HCT116 (cell line): Measurements from ENCODE around the gene ABHD16A. TPM values are rescaled to one million over a fixed set of nuclear protein-coding genes. Genes with fewer than 3 reads are reported as not detected.

Source experiments
- ATAC-seq: fragments of 200-7000 bp; cut with Tn5 transposase; 2 replicates; pipeline ENCODE4 v1.9.1; 2020; ENCODE audit warnings: mild to moderate bottlenecking, moderate library complexity
- BruUV-seq: library from RNA; stranded (reverse); fragments of 400-500 nt; replicated peaks from 2 replicates; lab custom pipeline; 2021; lab: Mats Ljungman, UMichigan
- CTCF ChIA-PET: fragments of 300-600 bp; sonication (Branson Sonifier 250); formaldehyde crosslinking; loops from one replicate; lab custom pipeline; 2021; ENCODE audit warnings: antibody characterized with exemption; lab: Charles Lee
- POLR2A ChIA-PET: fragments of 300-600, 350-600 bp; sonication (Branson Sonifier 250); formaldehyde crosslinking; loops from one replicate; lab custom pipeline; 2021; ENCODE audit warnings: antibody characterized with exemption; lab: Charles Lee
- RAD21 ChIA-PET, 2 experiments: fragments of 300-600 bp; sonication (Branson Sonifier 250); formaldehyde crosslinking; loops; one replicate each; lab custom pipeline; 2023; ENCODE audit warnings: low total read pairs in 2 of 2; ENCODE audit not compliant: uncharacterized antibody in 2 of 2, unreplicated experiment in 2 of 2, low non-redundant PET in 1 of 2; lab: Charles Lee
- DNase-seq: peaks from one replicate; pipeline ENCODE4 v3.0.0-alpha.2; 2010; ENCODE audit warnings: low read depth, low spot score
- H2AFZ ChIP-seq: fragments of 200-600 bp; shearing (Covaris generic), sonication (generic); 2 replicates; pipeline ENCODE4 v1.6.1; 2017; ENCODE audit warnings: low read depth, mixed run types, mixed read lengths, antibody characterized with exemption, low read length; ENCODE audit not compliant: poor library complexity, severe bottlenecking
- H3K27ac ChIP-seq: 2 replicates; pipeline ENCODE4 v1.5.1; 2012; ENCODE audit warnings: low read depth, low read length
- H3K27me3 ChIP-seq: fragments of 200-600 bp; sonication (generic); 2 replicates; pipeline ENCODE4 v1.6.1; 2016; ENCODE audit warnings: mixed run types, low read length, mixed read lengths; ENCODE audit not compliant: insufficient read depth
- H3K36me3 ChIP-seq, 2 experiments: fragments of 200-500 bp in 1 of 2; fragments of 200-600 bp in 1 of 2; sonication (Bioruptor generic) in 1 of 2; sonication (generic) in 1 of 2; 2 replicates each; pipeline versions ENCODE4 v1.5.1 to v1.6.1; 2014 to 2016; ENCODE audit warnings: low read length in 2 of 2, inconsistent platforms in 1 of 2, mixed read lengths in 1 of 2, mixed run types in 1 of 2; ENCODE audit not compliant: insufficient read depth in 2 of 2, control insufficient read depth in 1 of 2
- H3K4me1 ChIP-seq, 2 experiments: fragments of 200-600 bp in 1 of 2; sonication (generic) in 1 of 2; 2 replicates each; pipeline versions ENCODE4 v1.5.1 to v1.6.1; 2012 to 2017; ENCODE audit warnings: low read length in 2 of 2, inconsistent platforms in 1 of 2, mild to moderate bottlenecking in 1 of 2, mixed read lengths in 1 of 2, mixed run types in 1 of 2, moderate library complexity in 1 of 2; ENCODE audit not compliant: insufficient read depth in 2 of 2, control insufficient read depth in 1 of 2
- H3K4me2 ChIP-seq: fragments of 200-600 bp; sonication (generic); 2 replicates; pipeline ENCODE4 v1.6.1; 2017; ENCODE audit warnings: mixed run types, low read length, mixed read lengths
- H3K4me3 ChIP-seq, 2 experiments: fragments of 200-600 bp in 1 of 2; sonication (generic) in 1 of 2; replicated peaks in 1 of 2; 2 replicates each; pipeline ENCODE4 v1.5.1; 2011 to 2016; ENCODE audit warnings: low read length in 2 of 2, control low read depth in 1 of 2, low read depth in 1 of 2, mild to moderate bottlenecking in 1 of 2, mixed read lengths in 1 of 2, mixed run types in 1 of 2
- H3K79me2 ChIP-seq: fragments of 200-600 bp; sonication (generic); 2 replicates; pipeline ENCODE4 v1.6.1; 2017; ENCODE audit warnings: mild to moderate bottlenecking, mixed run types, low read length, moderate library complexity, mixed read lengths; ENCODE audit not compliant: insufficient read depth
- H3K9ac ChIP-seq: fragments of 200-600 bp; sonication (generic); 2 replicates; pipeline ENCODE4 v1.6.1; 2016; ENCODE audit warnings: low read length, mixed read lengths
- H3K9me2 ChIP-seq: fragments of 200-600 bp; sonication (generic), shearing (Covaris generic); 2 replicates; pipeline ENCODE4 v1.6.1; 2017; ENCODE audit warnings: mixed run types, mild to moderate bottlenecking, moderate library complexity; ENCODE audit not compliant: insufficient read depth
- H3K9me3 ChIP-seq, 2 experiments: fragments of 200-500 bp in 1 of 2; fragments of 200-600 bp in 1 of 2; sonication (Bioruptor generic) in 1 of 2; sonication (generic) in 1 of 2; 2 replicates each; pipeline ENCODE4 v1.6.1; 2014 to 2017; ENCODE audit warnings: low read length in 2 of 2, mixed read lengths in 2 of 2, inconsistent platforms in 1 of 2, low read depth in 1 of 2, mild to moderate bottlenecking in 1 of 2, mixed run types in 1 of 2, moderate library complexity in 1 of 2; ENCODE audit not compliant: control insufficient read depth in 1 of 2, insufficient read depth in 1 of 2
- H4K20me1 ChIP-seq: fragments of 200-600 bp; sonication (generic), shearing (Covaris generic); 2 replicates; pipeline ENCODE4 v1.6.1; 2017; ENCODE audit warnings: mixed run types, mild to moderate bottlenecking, moderate library complexity; ENCODE audit not compliant: insufficient read depth
- ATF3 ChIP-seq: IDR thresholded peaks from 2 replicates; pipeline ENCODE4 v1.6.1; 2012
- CBX3 ChIP-seq: IDR thresholded peaks from 2 replicates; pipeline ENCODE4 v1.6.1; 2012; ENCODE audit warnings: low read depth
- EGR1 ChIP-seq: IDR thresholded peaks from 2 replicates; pipeline ENCODE4 v1.6.1; 2012; ENCODE audit warnings: low read depth
- ELF1 ChIP-seq: IDR thresholded peaks from 2 replicates; pipeline ENCODE4 v1.6.1; 2012; ENCODE audit warnings: low read depth, borderline replicate concordance
- EZH2 ChIP-seq: fragments of 200-600 bp; sonication (generic); IDR thresholded peaks from 2 replicates; pipeline ENCODE4 v1.6.1; 2017; ENCODE audit warnings: antibody characterized with exemption, mixed run types
- MAX ChIP-seq: IDR thresholded peaks from 2 replicates; pipeline ENCODE4 v1.6.1; 2012
- POLR2AphosphoS5 ChIP-seq: IDR thresholded peaks from 2 replicates; pipeline ENCODE4 v1.6.1; 2011; ENCODE audit warnings: mild to moderate bottlenecking, low read depth, low read length, moderate library complexity
- RAD21 ChIP-seq: IDR thresholded peaks from 2 replicates; pipeline ENCODE4 v1.6.1; 2012; ENCODE audit warnings: low read depth, mild to moderate bottlenecking
- YY1 ChIP-seq: IDR thresholded peaks from 2 replicates; pipeline ENCODE4 v1.6.1; 2011; ENCODE audit warnings: low read length, low read depth, moderate library complexity, mild to moderate bottlenecking; ENCODE audit not compliant: insufficient replicate concordance; ENCODE audit errors: extremely low read depth
- ZFX ChIP-seq: fragments of 450-650 bp; IDR thresholded peaks from 2 replicates; pipeline ENCODE4 v1.6.1; 2017
- ZNF274 ChIP-seq: fragments of 200-500 bp; sonication (Bioruptor generic); IDR thresholded peaks from 2 replicates; pipeline ENCODE4 v1.6.1; 2014; ENCODE audit warnings: mild to moderate bottlenecking, low read depth, low read length, inconsistent platforms
- intact Hi-C: fragments of 100-400 bp; cut with micrococcal nuclease; formaldehyde crosslinking; loops from 2 replicates; pipeline ENCODE4 v1.10.0; 2022
- total RNA-seq: library from RNA; stranded (reverse); gene quantifications from one replicate; pipeline ENCODE4 v1.2.1, GENCODE V29; 2021; ENCODE audit not compliant: unreplicated experiment
- TF ChIP-seq, protein P1 (sequence below): IDR thresholded peaks from 2 replicates; pipeline ENCODE4 v1.6.1; 2011; ENCODE audit warnings: mild to moderate bottlenecking, low read length, moderate library complexity; ENCODE audit not compliant: insufficient replicate concordance; ENCODE audit errors: extremely low read depth
- TF ChIP-seq, protein P2 (sequence below): IDR thresholded peaks from 2 replicates; pipeline ENCODE4 v1.6.1; 2012; ENCODE audit warnings: low read depth

Gene ABHD16A
- total RNA-seq, 1 experiment from 2014 or later = 32.4 TPM

GRCh38 chr6:31744422-31744821, 41.3 kb upstream of the ABHD16A start:
- RAD21 ChIA-PET = no interaction called here
- Histone ChIP-seq H4K20me1 (no peaks in the 10 kb centered on the region), H3K27ac (no peak overlapping the region), H3K4me3 (no peak overlapping the region), H3K79me2 (peaks cover 20% of the 10 kb centered on the region), H3K4me1 (peaks cover 9 to 26% of the 10 kb centered on the region in 2 experiments), H3K9ac (no peak overlapping the region), H3K9me2 (no peaks in the 10 kb centered on the region), H3K36me3 (peaks cover 18 to 45% of the 10 kb centered on the region in 2 experiments; a peak in 3 of 4 replicates), H2AFZ (no peak overlapping the region), H3K27me3 (no peaks in the 10 kb centered on the region), H3K9me3 (no peaks in the 10 kb centered on the region), H3K4me2 (no peak overlapping the region)
- no TSS peak for BruUV-seq
- TF ChIP-seq EGR1 (no peak), YY1 (no peak), MAX (no peak), CBX3 (no peak)
- POLR2A ChIA-PET = no interaction called here
- no peak for DNase-seq
- intact Hi-C loops = no loop called here
- ATAC-seq = no peak
- CTCF ChIA-PET = no interaction called here

GRCh38 chr6:31742894-31743293, 39.8 kb upstream of the ABHD16A start:
- POLR2A ChIA-PET = no interaction called here
- BruUV-seq = no TSS peak
- TF ChIP-seq ATF3 = no peak
- no peak for TF ChIP-seq YY1
- no peak for TF ChIP-seq EZH2
- TF ChIP-seq, protein P1, sequence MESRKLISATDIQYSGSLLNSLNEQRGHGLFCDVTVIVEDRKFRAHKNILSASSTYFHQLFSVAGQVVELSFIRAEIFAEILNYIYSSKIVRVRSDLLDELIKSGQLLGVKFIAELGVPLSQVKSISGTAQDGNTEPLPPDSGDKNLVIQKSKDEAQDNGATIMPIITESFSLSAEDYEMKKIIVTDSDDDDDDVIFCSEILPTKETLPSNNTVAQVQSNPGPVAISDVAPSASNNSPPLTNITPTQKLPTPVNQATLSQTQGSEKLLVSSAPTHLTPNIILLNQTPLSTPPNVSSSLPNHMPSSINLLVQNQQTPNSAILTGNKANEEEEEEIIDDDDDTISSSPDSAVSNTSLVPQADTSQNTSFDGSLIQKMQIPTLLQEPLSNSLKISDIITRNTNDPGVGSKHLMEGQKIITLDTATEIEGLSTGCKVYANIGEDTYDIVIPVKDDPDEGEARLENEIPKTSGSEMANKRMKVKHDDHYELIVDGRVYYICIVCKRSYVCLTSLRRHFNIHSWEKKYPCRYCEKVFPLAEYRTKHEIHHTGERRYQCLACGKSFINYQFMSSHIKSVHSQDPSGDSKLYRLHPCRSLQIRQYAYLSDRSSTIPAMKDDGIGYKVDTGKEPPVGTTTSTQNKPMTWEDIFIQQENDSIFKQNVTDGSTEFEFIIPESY = no peak
- TF ChIP-seq, protein P2, sequence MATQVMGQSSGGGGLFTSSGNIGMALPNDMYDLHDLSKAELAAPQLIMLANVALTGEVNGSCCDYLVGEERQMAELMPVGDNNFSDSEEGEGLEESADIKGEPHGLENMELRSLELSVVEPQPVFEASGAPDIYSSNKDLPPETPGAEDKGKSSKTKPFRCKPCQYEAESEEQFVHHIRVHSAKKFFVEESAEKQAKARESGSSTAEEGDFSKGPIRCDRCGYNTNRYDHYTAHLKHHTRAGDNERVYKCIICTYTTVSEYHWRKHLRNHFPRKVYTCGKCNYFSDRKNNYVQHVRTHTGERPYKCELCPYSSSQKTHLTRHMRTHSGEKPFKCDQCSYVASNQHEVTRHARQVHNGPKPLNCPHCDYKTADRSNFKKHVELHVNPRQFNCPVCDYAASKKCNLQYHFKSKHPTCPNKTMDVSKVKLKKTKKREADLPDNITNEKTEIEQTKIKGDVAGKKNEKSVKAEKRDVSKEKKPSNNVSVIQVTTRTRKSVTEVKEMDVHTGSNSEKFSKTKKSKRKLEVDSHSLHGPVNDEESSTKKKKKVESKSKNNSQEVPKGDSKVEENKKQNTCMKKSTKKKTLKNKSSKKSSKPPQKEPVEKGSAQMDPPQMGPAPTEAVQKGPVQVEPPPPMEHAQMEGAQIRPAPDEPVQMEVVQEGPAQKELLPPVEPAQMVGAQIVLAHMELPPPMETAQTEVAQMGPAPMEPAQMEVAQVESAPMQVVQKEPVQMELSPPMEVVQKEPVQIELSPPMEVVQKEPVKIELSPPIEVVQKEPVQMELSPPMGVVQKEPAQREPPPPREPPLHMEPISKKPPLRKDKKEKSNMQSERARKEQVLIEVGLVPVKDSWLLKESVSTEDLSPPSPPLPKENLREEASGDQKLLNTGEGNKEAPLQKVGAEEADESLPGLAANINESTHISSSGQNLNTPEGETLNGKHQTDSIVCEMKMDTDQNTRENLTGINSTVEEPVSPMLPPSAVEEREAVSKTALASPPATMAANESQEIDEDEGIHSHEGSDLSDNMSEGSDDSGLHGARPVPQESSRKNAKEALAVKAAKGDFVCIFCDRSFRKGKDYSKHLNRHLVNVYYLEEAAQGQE = no peak
- TF ChIP-seq EGR1 = no peak
- TF ChIP-seq MAX = no peak
- TF ChIP-seq ELF1 = no peak
- no peak for TF ChIP-seq RAD21
- TF ChIP-seq ZNF274 = no peak
- no peak for TF ChIP-seq POLR2AphosphoS5
- TF ChIP-seq ZFX = no peak

More at GRCh38 chr6:31742894-31743293, 39.8 kb upstream of the ABHD16A start:
- intact Hi-C loops = no loop called here
- Histone ChIP-seq H3K4me1 (peaks cover 24 to 41% of the 10 kb centered on the region in 2 experiments), H3K9ac (no peak overlapping the region), H2AFZ (no peak overlapping the region), H3K36me3 (peaks cover 16 to 43% of the 10 kb centered on the region in 2 experiments; a peak in 3 of 4 replicates), H3K4me2 (no peak overlapping the region), H4K20me1 (no peaks in the 10 kb centered on the region), H3K4me3 (no peak overlapping the region), H3K9me3 (no peaks in the 10 kb centered on the region), H3K79me2 (peaks cover 20% of the 10 kb centered on the region), H3K9me2 (no peaks in the 10 kb centered on the region), H3K27ac (no peak overlapping the region), H3K27me3 (no peaks in the 10 kb centered on the region)
- no peak for DNase-seq
- ATAC-seq = no peak
- ChIA-PET RAD21 (no interaction called here), CTCF (no interaction called here)
